G401.6 (cell line): ENCODE measurements around the gene KSR2.
"Not testable (repeated sequence)": the region's sequence is repeated elsewhere in the genome, so short reads cannot be mapped to it uniquely, and the experiment has no call there.

Experiments
- FAIRE-seq: peaks from 2 replicates; lab custom pipeline; 2012; peaks lifted over from hg19 to GRCh38; lab: Jason Lieb, UNC

Gene KSR2

DNA sequence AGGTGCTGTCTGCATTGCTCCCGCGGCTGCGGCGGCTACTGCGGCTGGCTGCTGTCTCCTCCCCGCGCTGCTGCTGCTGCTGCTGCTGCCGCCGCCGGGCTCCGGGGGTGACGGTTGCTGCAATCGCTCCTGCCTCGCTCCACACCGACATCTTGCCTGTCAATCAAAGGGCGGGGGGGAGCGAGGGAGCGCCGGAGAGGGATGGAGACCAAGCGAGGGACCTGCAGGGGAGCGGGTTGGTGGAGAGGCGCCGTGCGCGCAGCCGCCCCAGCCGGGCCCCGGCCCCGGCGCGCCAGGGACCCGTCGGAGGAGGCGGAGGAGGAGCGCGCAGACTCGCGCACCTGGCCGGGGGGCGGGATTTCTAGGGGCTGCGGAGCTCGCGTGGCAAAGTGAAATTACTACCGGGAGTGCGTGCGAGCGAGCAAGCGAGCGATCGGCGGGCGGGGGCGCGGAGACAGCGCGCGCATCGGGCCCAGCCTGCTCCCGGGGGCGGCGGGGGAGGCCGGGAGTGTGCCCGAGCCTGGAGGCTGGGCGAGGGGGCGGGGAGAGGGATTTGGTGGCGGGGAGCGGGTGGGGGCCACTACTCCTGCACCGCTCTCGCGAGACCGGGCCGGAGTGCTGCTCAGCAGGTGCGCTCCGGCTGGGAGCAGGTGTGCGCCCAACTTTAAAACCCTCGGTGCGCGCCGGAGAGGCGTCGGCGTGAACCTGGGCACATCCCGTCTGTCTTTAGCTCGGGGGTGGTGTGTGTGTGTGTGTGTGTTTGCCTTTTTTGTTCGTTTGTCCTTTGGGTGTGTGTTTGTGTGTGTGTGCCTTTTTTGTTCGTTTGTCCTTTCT lies at the start of gene KSR2:
KSR2 (minus strand) TSS at position 165 of the 834 bp plus-strand sequence. CDS start 735 bp downstream, outside the sequence.
- FAIRE-seq: no peak

DNA sequence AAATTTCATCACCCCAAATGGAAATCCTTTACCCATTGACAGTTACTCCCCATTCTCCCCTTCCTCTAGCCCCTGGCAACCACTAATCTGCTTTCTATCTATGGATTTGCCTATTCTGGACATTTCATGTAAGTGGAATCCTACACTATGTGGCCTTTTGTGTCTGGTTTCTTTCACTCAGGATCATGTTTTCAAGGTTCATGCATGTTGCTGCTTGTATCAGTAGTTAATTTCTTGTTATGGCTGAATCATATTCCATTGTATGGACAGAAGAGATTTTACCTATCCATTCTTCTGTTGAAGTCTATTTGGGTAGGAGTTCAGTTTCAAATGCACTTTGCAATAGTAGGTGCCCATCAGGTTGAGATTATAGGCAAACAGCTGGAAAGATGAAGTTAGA lies 49.1 kb upstream of the KSR2 start:
- FAIRE-seq: no peak

DNA sequence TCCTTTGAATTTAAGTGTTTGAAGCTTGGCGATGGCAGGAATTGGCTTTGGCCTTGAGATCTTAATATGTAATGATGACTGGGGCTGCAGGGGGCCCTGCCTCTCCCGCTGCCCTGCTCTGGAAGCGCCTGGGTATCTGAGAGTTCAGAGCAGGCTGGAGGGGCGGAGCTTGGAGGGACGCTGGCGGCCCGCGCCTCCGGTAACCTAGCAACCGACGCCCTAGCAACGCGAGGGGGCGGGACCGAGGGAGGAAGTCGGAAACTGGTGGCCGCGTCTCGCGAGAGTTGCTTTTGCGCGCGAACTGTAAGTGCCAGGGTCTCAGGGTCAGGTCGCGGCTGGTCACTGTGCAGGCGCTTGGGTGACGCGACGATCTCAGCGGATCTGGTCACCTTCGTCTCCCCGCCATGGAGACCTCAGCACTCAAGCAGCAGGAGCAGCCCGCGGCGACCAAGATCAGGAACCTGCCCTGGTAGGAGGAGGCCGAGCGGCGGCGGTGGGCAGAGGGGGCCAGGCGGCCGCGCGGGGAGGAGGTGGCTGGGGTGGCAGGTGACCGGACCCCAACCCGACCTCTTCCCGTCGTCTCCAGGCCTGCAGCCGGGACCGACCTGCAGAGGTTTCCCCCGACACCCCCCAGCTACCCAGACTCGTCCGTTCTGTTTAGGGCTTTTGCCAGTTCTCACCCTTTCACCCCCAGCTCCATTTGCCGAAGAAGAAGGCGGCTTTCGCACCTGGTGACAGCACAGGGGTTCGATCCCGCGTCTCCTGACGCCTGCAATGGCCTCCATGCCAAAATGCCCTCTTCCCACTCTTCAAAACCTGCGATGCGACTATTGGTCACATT lies 47.9 kb upstream of the KSR2 start, which contains the start of gene RFC5:
RFC5 (plus strand) TSS at position 280 of the 841 bp plus-strand sequence; CDS start at position 405, 125 bp downstream.
- peak; percentile 90 for FAIRE-seq

DNA sequence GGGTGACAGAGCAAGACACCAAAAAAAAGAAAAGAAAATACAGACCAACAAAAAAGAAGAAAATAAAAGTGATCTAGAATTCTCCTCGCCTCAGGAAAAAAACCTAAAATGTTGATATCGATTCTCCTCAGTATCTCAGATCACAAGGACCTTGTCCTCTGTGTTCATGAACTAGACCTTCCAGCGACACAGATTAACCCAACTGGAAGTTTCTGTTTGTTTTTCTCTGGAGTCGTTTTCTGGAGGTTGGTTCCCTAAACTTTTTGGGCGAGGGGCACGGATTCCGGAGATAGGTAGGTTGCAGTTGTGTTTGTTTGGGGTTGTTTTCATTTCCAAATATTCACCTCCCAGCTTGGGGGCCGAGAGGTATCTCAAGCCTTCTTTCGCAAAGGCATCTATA lies 47.2 kb upstream of the KSR2 start:
- no peak for FAIRE-seq

DNA sequence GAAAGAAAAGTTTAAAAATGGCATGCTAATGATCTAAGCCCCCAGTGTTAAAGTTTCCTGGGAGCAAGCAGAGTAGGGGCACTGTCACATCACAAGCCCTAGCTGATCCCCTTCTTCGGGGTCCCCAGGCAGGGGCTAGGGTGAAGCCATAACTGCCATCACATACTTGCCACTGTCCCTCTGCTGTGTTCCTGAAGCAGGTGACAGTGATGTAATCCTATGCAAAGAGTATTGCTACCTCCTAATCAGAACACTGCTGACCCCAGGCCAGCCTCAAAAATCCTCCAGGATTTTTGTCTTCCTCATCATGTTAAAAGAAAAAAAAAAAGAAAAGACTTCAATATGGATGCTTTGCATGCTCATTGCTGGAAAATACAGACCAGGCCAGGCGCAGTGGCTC lies 46.5 kb upstream of the KSR2 start:
- FAIRE-seq: no peak

DNA sequence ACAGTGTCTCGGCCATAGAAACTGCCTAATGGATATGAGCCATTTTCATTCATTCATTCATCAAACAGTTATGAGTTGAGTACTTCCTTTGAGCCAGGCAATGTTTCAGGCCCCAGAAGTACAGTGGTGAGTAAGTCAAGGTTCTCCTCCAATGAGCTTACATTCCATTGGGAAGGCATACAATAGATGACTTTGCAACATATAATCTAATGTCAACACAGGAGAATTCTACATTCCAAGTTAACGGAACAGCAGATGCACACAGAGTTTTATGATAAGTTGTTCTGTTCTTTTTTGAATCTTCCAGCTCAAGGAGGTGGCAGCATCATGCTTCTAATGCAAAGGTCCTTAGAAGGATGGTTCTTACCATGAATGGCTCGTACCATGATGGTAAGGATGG lies 44.5 kb upstream of the KSR2 start:
- FAIRE-seq: no peak

DNA sequence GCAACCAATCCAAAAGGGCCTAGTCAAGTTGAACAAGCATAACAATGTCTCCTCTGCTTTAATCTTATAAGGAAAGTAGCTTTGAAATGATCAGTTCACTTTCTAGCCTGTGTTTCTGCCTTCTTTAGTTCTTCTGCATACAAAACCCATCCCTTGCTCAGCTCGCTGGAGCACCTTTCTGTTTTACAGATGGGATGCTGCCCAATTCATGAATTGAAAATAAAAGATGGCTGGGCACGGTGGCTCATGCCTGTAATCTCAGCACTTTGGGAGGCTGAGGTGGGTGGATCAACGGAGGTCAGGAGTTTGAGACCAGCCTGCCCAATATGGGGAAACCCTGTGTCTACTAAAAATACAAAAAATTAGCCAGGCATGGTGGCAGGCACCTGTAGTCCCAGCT lies 43.2 kb upstream of the KSR2 start:
- no peak for FAIRE-seq

DNA sequence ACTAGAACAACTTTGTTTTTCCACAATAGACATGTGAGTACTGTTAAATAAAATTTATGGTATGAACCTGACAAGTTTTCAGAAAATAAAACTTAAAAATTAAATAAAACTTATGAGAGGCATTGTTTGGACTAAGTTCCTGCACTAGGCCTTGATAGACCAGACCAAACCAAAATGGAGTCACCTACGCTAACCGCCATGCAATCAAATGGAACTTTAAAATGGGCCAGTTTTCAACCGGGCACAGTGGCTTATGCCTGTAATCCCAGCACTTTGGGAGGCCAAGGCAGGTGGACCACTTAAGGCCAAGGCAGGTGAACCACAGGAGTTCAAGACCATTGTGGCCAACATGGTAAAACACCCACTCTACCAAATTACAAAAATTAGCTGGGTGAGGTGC lies 42.6 kb upstream of the KSR2 start:
- no peak for FAIRE-seq

DNA sequence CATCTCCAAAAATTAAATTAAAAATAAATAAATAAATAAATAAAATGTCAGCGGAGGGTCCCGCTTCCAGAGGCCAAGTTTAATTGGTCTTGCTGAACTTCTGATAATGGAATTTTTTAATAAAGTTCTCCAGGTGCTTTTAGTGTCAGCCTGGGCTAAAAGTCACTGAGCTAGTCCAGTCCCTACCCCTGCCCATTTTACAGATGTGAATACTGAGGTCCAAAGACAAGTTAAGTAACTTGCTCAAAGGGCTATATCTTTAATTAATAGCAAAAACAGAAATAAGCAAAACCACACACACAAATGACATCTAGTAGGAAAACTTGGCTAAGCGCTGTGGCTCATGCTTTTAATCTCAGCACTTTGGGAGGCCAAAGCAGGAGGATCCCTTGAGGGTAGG lies 42.1 kb upstream of the KSR2 start:
- FAIRE-seq: no peak

DNA sequence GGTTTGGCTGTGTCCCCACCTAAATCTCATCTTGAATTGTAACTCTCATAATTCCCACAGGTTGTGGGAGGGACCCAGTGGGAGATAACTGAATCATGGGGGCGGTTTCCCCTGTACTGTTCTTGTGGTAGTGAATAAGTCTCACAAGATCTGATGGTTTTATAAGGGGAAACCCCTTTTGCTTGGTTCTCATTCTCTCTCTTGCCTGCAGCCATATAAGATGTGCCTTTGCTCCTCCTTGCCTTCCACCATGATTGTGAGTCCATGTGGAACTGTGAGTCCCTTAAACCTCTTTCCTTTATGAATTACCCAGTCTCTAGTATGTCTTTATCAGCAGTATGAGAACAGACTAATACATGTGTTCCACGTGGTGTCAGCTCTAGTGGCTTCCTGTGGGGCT lies 31.0 kb upstream of the KSR2 start:
- not testable (repeated sequence) for FAIRE-seq

DNA sequence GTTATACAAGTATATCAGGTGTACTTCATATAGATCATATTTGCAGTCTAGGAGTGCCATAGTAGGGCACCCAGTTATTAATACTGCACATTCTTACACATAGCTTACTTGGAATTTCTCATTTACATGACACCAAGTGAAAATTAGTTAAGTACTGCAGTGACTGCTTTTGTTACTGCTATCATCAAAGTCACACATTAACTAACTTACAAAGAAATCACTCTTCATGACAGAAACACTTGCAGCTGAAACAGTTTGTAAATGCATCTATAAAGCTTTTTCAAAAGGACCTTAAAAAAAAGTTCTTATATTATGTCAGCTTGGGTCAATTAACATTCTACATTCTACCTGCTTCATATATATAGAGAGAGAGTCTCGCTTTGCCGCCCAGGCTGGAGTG lies 29.9 kb upstream of the KSR2 start:
- no peak for FAIRE-seq

DNA sequence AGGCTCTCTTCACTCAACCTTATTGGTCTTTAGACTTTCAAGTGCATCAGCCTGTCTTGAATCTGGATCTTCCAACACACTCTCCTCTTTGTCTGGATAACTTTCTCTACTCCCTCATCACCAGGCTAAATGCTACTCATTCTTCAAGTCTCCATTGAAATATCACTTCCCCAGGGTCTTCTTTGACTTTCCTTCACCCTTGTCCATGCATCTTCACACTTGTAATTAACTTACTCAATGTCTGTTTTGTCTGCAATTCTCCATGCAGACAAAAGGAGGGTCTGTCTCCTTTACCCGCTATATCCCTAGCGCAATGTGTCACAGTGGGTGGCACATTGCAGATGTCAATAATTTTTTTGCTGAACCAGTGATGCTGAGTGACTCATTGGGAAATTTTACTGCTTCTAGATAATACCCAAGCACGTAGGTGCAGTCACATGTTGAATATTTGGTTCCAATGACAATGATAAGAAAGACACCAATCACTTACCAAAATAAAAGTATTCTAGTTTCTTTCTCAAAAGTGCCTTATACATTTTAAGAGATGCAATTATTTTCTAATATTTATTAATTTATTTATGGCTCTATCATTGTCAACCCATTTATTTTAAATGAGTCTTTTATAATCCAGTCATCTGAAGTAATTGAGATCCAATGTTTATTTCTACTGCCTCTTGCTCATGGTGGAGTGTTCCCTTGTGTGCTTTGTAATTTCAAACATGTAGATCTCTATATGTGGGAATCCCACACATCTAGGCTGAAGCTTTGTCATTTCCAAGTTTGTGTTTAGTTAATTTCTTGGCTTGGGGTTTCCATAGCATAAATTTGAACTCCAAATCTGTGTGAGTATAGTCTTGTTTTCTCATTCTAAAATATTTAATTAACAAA lies 26.0 kb upstream of the KSR2 start:
- FAIRE-seq: no peak

DNA sequence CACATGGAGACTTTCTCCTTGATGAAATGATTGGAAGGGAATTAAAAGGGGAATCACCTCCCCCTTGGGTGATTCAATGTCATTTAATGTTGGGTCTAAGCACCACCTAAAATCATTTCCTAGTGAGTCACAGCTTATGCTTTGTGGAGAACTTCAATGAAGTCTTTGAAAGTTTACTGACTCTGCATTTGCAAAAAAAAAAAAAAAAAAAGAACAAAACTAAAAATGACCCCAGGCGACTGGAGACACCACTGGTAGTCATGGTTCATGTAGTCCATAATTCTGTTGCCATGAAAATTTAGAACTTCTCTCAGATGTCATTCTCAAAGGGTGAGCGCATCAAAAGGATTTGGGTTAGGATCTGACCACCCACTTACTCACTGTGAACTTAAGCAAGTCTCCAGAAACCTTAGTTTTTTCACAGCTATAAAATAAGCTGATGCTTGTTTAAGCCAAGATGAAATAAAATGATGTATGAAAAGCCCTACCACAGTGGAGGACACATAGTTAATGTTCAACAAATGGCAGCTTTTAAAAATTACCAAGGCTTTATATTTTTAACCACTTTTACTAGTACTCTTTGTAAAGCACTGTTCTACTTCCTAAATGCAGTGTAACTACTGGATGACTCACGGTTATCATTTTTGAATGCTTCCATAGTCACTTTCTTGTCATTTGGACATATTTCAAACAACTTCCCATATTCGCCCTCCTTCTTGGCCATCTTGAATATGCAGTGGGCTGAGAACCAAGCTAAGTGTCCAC lies 18.1 kb upstream of the KSR2 start:
- no peak for FAIRE-seq

DNA sequence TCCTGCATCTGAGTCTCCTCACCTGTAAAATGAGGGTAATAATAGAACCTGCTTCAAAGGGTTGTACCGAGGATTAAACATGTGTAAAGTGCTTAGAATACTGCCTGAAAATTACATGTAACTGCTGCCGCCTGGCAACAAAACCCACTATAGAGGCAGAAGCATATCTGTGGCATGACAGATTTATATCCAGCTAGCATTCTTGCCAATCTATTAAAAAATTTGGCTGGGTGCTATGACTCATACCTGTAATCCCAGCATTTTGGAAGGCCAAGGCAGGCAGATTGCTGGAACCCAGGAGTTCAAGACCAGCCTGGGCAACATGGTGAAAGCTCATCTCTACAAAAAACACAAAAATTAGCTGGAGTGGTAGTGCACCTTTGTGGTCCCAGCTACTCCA lies 16.4 kb upstream of the KSR2 start:
- no peak for FAIRE-seq

DNA sequence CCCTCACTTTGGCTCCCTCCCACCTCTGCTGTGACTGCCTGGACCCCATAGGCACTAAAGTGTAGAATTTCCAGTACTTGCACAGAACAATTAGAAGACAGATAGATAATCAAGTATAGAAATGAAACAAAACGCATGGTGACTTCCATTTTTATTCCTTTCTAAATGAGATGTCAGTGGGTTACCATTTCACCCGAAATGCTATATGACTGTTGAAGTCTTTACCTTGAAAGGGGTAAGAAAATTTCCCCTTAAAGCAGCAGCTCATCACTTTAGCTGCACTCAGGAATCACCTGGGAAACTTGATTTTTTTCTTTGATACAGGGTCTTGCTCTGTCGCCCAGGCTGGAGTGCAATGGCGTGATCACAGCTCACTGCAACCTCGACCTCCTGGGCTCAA lies 12.5 kb upstream of the KSR2 start:
- FAIRE-seq: no peak

DNA sequence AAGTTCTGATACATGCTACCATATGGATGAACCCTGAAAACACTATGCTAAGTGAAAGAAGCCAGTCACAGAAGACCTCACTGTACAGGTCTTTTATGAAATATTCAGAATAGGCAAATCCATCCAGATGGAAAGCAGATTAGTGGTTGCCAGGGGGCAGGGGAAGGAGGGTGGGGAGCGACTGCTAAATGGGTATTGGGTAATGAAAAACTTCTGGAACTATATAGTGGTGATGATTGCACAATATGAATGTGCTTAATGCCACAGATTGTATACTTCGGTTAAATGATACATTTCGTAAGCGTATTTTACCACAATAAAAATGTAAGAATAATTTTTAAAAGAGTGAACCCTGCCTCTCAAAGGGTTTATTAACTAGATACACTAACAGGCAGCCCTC lies 11.8 kb upstream of the KSR2 start:
- no peak for FAIRE-seq

DNA sequence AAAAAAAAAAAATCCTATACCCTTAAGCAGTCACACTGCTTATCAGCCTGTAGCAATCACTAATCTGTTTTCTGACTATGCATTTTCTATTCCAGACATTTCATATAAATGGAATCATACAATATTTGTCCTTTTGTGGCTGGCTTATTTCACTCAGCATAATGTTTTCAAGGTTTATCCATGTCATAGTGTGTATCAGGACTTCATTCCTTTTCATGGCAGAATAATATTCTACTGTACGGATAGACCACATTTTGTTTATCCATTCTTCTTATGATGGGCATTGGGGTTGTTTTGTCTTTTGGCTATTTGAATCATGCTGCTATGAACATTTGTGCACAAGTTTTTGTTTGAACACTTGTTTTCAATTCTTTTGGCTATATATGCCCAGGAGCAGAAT lies 8.6 kb upstream of the KSR2 start:
- FAIRE-seq: no peak

DNA sequence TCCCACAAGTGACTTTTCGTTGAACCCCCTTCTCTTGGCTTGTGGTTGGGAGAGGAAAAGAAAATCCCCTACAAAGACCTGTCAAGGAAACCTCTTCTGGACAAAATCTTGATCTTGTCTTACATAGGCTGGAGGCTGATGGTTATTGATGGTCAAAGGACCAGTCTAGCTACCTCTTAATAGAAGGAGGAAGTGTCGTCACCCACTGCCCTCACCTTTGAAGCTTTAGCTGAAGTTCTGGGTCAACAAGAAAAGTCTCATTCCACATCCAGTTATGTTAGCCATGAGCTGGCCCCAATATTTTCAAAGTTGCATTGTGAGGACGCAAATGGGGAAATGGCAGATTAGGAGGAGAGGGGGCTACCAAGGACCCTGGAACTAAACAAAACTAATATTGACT lies 6.2 kb upstream of the KSR2 start:
- no peak for FAIRE-seq

DNA sequence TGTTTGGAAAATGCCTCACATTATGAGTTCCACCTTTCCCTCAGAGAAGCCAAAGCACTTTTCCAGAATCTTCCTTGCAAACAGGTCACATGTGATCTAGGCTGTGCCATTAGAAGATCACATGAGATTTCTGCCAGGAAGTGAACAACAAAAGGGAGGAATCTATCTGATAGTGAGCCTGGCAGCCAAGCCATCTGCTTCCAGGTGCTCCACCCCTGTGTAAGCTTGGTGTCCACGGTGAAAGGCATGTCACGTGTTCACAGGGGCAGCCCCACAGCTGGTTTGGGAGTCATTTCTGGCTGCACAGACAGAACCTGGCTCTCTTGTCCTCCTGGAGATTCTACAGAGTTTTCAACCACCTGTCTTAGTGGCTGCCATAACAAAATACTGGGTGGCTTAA lies 3.5 kb upstream of the KSR2 start:
- FAIRE-seq: no peak

DNA sequence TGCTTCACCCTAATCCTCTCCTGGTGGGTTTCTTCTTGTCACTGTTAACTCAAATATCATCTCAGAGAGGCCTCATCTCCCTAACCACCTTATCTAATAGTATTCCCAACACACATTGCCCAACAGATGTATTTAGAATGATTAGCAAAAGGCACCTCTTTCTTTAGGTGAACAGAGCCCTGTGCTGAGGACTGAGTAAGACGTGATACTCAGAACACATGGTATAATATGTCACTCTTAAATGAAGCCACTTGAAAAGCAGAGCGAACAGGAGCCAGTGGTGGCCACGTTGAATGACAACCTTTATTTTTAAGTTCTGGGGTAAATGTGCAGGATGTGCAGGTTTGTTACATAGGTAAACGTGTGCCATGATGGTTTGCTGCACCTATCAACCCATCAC lies 1.5 kb upstream of the KSR2 start:
- no peak for FAIRE-seq

DNA sequence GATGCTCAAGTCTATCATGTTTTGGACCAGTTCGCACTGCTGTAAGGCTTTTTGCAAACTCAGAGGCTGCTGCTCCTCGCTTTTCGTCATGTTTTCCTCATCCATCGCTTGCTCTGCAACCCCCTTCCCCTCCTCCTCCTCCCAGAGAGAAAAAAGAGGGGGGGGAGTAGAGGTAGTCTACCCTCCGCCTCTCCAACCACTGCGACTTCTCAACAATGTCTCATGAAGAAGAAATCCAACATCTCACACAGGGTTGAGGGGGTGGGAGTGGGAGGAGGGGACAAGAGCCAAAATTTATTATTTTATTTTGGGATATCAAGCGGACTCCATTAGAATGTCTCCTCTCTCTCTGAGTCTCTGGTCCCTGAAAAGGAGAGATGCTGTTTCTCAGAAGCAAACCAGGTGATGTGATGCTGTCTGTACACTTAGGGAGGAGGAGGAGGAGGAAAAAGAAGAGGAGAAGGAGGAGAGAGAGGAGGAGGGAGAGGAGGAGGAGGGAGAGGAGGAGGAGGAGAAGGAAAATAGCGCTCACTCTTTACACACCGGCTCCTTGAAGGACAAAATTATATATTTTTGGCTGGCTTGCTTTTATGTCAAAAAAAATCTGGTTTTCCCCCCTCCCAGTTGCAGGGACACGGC lies 520 bp downstream of the KSR2 start:
- FAIRE-seq: no peak
